HepG2 (cell line): ENCODE data around the gene GPR37. TPM values are rescaled to one million over a fixed set of nuclear protein-coding genes. Genes with fewer than 3 reads are reported as not detected.

Experiments used
- ATAC-seq: fragments of 200-7000 bp; cut with Tn5 transposase; 3 replicates; pipeline ENCODE4 v1.9.1; 2020; ENCODE audit warnings: mild to moderate bottlenecking, moderate library complexity
- BruUV-seq: library from RNA; stranded (reverse); fragments of 400-500 nt; replicated peaks from 2 replicates; lab custom pipeline; 2021; lab: Mats Ljungman, UMichigan
- CTCF ChIA-PET: fragments of 300-600 bp; formaldehyde crosslinking; extraction: SDS; loops from one replicate; lab custom pipeline; 2021; ENCODE audit warnings: low total read pairs, inconsistent platforms, low intra/inter-chr PET ratio; lab: Yijun Ruan, JAX
- POLR2A ChIA-PET: fragments of 350-600 bp; sonication (Branson Sonifier 250); formaldehyde crosslinking; loops from one replicate; lab custom pipeline; 2020; ENCODE audit warnings: antibody characterized with exemption, inconsistent platforms; lab: Yijun Ruan, JAX
- DNase-seq: peaks from one replicate; pipeline ENCODE4 v3.0.0-alpha.2; 2015; ENCODE audit warnings: low spot score
- FAIRE-seq: peaks from 3 replicates; lab custom pipeline; 2011; peaks lifted over from hg19 to GRCh38; lab: Jason Lieb, UNC
- H2AFZ ChIP-seq: one replicate; pipeline ENCODE4 v1.6.1; 2011; ENCODE audit warnings: low read length, inconsistent platforms
- H3K27ac ChIP-seq: fragments of 300-600 bp; 3 replicates; pipeline ENCODE4 v1.8.0; 2011; ENCODE audit warnings: mixed run types, mild to moderate bottlenecking, mixed read lengths, low read length, inconsistent platforms; ENCODE audit not compliant: insufficient read depth; ENCODE audit errors: extremely low read length
- H3K27me3 ChIP-seq, 2 experiments: fragments of 200-600 bp in 1 of 2; 2 replicates in 1 of 2; 3 replicates in 1 of 2; pipeline versions ENCODE4 v1.6.0 to v1.8.0; 2011; ENCODE audit warnings: low read length in 2 of 2, mild to moderate bottlenecking in 2 of 2, moderate library complexity in 2 of 2, inconsistent platforms in 1 of 2; ENCODE audit not compliant: insufficient read depth in 2 of 2, control insufficient read depth in 1 of 2
- H3K36me3 ChIP-seq, 2 experiments: fragments of 200-600 bp in 1 of 2; replicated peaks in 1 of 2; 2 replicates in 1 of 2; 3 replicates in 1 of 2; pipeline versions ENCODE4 v1.5.1 to v1.8.0; 2011; ENCODE audit warnings: low read length in 2 of 2, inconsistent platforms in 1 of 2; ENCODE audit not compliant: insufficient read depth in 2 of 2, control insufficient read depth in 1 of 2
- H3K4me1 ChIP-seq: 2 replicates; pipeline ENCODE4 v1.5.1; 2012; ENCODE audit warnings: low read length, inconsistent platforms; ENCODE audit not compliant: insufficient read depth
- H3K4me2 ChIP-seq: 2 replicates; pipeline ENCODE4 v1.6.0; 2011; ENCODE audit warnings: low read depth, low read length, inconsistent platforms
- H3K4me3 ChIP-seq, 3 experiments: fragments of 200-600 bp in 1 of 3; sonication (generic), shearing (Covaris generic) in 1 of 3; replicated peaks in 1 of 3; 2 replicates each; pipeline ENCODE4 v1.5.1; 2011 to 2016; ENCODE audit warnings: low read length in 3 of 3, inconsistent platforms in 2 of 3, low read depth in 2 of 3, mild to moderate bottlenecking in 2 of 3, control low read depth in 1 of 3, mixed read lengths in 1 of 3; ENCODE audit not compliant: insufficient read depth in 1 of 3
- H3K79me2 ChIP-seq: one replicate; pipeline ENCODE4 v1.6.1; 2011; ENCODE audit warnings: low read length, inconsistent platforms; ENCODE audit not compliant: insufficient read depth
- H3K9ac ChIP-seq: 2 replicates; pipeline ENCODE4 v1.6.0; 2011; ENCODE audit warnings: mild to moderate bottlenecking, low read depth, low read length, inconsistent platforms; ENCODE audit not compliant: insufficient read depth
- H3K9me3 ChIP-seq: 2 replicates; pipeline ENCODE4 v1.5.1; 2012; ENCODE audit warnings: mild to moderate bottlenecking, low read length
- H4K20me1 ChIP-seq: 2 replicates; pipeline ENCODE4 v1.6.0; 2011; ENCODE audit warnings: inconsistent platforms, mild to moderate bottlenecking, low read length, moderate library complexity; ENCODE audit not compliant: insufficient read depth
- BRD4 ChIP-seq: sonication (generic); formaldehyde crosslinking; IDR thresholded peaks from 2 replicates; pipeline ENCODE4 v1.4.0; 2020; ENCODE audit warnings: missing genetic modification reagents
- CENPT ChIP-seq: sonication (generic); formaldehyde crosslinking; IDR thresholded peaks from 2 replicates; pipeline ENCODE4 v1.8.0; 2022; ENCODE audit warnings: low read depth, mild to moderate bottlenecking, moderate library complexity, missing genetic modification reagents
- DPF2 ChIP-seq: sonication (generic); formaldehyde crosslinking; IDR thresholded peaks from 2 replicates; pipeline ENCODE4 v1.4.0; 2020; ENCODE audit warnings: mild to moderate bottlenecking, low read depth, missing genetic modification reagents, borderline replicate concordance
- HMGXB3 ChIP-seq: sonication (generic); formaldehyde crosslinking; IDR thresholded peaks from 2 replicates; pipeline ENCODE4 v1.4.0; 2020; ENCODE audit warnings: missing genetic modification reagents, borderline replicate concordance
- MAFG ChIP-seq: sonication (generic); formaldehyde crosslinking; IDR thresholded peaks from 2 replicates; pipeline ENCODE4 v1.5.1; 2020; ENCODE audit warnings: mild to moderate bottlenecking, missing genetic modification reagents
- RFXANK ChIP-seq: IDR thresholded peaks from 2 replicates; pipeline ENCODE4 v1.6.1; 2016
- SALL1 ChIP-seq: sonication (generic); formaldehyde crosslinking; IDR thresholded peaks from 2 replicates; pipeline ENCODE4 v1.8.0; 2022; ENCODE audit warnings: mild to moderate bottlenecking, missing genetic modification reagents
- SIN3A ChIP-seq: IDR thresholded peaks from 2 replicates; pipeline ENCODE4 v1.6.1; 2011; ENCODE audit warnings: low read depth, mild to moderate bottlenecking, control low read depth, low read length, borderline replicate concordance
- TBL1XR1 ChIP-seq: fragments of 150-350 bp; IDR thresholded peaks from 2 replicates; pipeline ENCODE4 v1.6.1; 2014; ENCODE audit warnings: borderline replicate concordance, low read length; ENCODE audit not compliant: partially characterized antibody
- ZNF230 ChIP-seq: sonication (generic); formaldehyde crosslinking; IDR thresholded peaks from 2 replicates; pipeline ENCODE4 v1.4.0; 2020; ENCODE audit warnings: mild to moderate bottlenecking, missing genetic modification reagents
- ZNF264 ChIP-seq: sonication (generic); formaldehyde crosslinking; IDR thresholded peaks from 2 replicates; pipeline ENCODE4 v1.4.0; 2020; ENCODE audit warnings: missing genetic modification reagents
- ZNF646 ChIP-seq: sonication (generic); formaldehyde crosslinking; IDR thresholded peaks from 2 replicates; pipeline ENCODE4 v1.9.0; 2021; ENCODE audit warnings: mild to moderate bottlenecking, missing genetic modification reagents
- ZSCAN9 ChIP-seq: IDR thresholded peaks from 2 replicates; pipeline ENCODE4 v1.6.1; 2016; ENCODE audit warnings: borderline replicate concordance
- WGBS: methylation state at CpG from one replicate; pipeline ENCODE4 v1.1.6; 2017; ENCODE audit warnings: low lambda C conversion rate; 5-methylcytosine and 5-hydroxymethylcytosine counted together
- in situ Hi-C: cut with HindIII; loops from 2 replicates; pipeline ENCODE4 v1.10.0; 2017; ENCODE audit warnings: low pct_unique_long_range_greater_than_20kb; ENCODE audit not compliant: extremely low pct_ligation_motif_present
- intact Hi-C: fragments of 100-400 bp; cut with micrococcal nuclease; formaldehyde crosslinking; loops from one replicate; pipeline ENCODE4 v1.10.0; 2022; ENCODE audit not compliant: unreplicated experiment
- polyA plus RNA-seq, 8 experiments: library from polyadenylated mRNA; depleted of rRNA in 3 of 8; stranded (reverse) in 7 of 8; unstranded in 1 of 8; fragments of >200 nt; fragmentation: Illumina TruSeq in 4 of 8; extraction: Trizol in 4 of 8; gene quantifications; 2 replicates each; pipeline versions ENCODE4 v1.2.1 to v1.2.3, GENCODE V29; 2011 to 2016; ENCODE audit warnings: low read depth in 4 of 8, missing spikeins in 1 of 8, mixed read lengths in 1 of 8; ENCODE audit not compliant: insufficient read depth in 1 of 8
- total RNA-seq, 5 experiments: library from RNA; depleted of rRNA; stranded (reverse); fragments of >200 nt; fragmentation: Illumina TruSeq; extraction: Trizol; gene quantifications; 2 replicates each; pipeline ENCODE4 v1.2.3, GENCODE V29; 2016; ENCODE audit warnings: low read depth in 1 of 5

GPR37 gene
- total and polyA plus RNA-seq, 2 of the 13 experiments (the other 11 are each of a cell fraction or from before 2014, with no cell fraction given), result not detected

GRCh38 chr7:124808206-124808605, 42.6 kb upstream of the GPR37 start:
- Histone ChIP-seq H3K9ac (no peak overlapping the region), H3K4me1 (no peaks in the 10 kb centered on the region), H3K36me3 (no peaks in the 10 kb centered on the region), H3K27ac (no peak overlapping the region), H3K4me3 (no peak overlapping the region), H3K4me2 (no peak overlapping the region), H3K79me2 (no peaks in the 10 kb centered on the region), H2AFZ (no peak overlapping the region), H3K27me3 (no peaks in the 10 kb centered on the region), H4K20me1 (no peaks in the 10 kb centered on the region), H3K9me3 (no peaks in the 10 kb centered on the region)
- intact Hi-C loops (no loop called here), in situ Hi-C loops (no loop called here)
- DNase-seq (no peak), ATAC-seq (no peak), FAIRE-seq (no peak)
- whole genome bisulfite sequencing, result 25% methylated on average over 5 of the region's 5 CpGs
- POLR2A ChIA-PET, result no interaction called here
- CTCF ChIA-PET, result no interaction called here
- no TSS peak for BruUV-seq
- TF ChIP-seq ZNF264 (CRISPR knock-in tag), result no peak
- no peak for TF ChIP-seq BRD4 (CRISPR knock-in tag)
- no peak for TF ChIP-seq DPF2 (CRISPR knock-in tag)
- no peak for TF ChIP-seq ZSCAN9 (CRISPR knock-in tag)
- TF ChIP-seq HMGXB3 (CRISPR knock-in tag), result no peak
- no peak for TF ChIP-seq TBL1XR1
- no peak for TF ChIP-seq RFXANK
- TF ChIP-seq SIN3A, result no peak
- TF ChIP-seq ZNF230 (CRISPR knock-in tag), result no peak
- TF ChIP-seq MAFG, result no peak
- no peak for TF ChIP-seq ZNF646 (CRISPR knock-in tag)
- TF ChIP-seq SALL1 (CRISPR knock-in tag), result no peak
- TF ChIP-seq CENPT (CRISPR knock-in tag), result no peak
